Natural killer cell treated with Interleukin-12 subunit alpha and Interleukin-12 subunit beta and Interleukin-15 and Interleukin-18, amount 100 ng/mL, for 72 hours (primary cell): ENCODE measurements around the gene SSBP2. TPM values are rescaled to one million over a fixed set of nuclear protein-coding genes. Genes with fewer than 3 reads are reported as not detected.
"Not testable (repeated sequence)": the region's sequence is repeated elsewhere in the genome, so short reads cannot be mapped to it uniquely, and the experiment has no call there.

ENCODE experiments used
- ATAC-seq, 2 donors: fragments of 150-1000 bp; cut with Tn5 transposase in 1 of 2; sonication (Bioruptor Pico), chemical (Tn5 transposase) in 1 of 2; 2 replicates each; pipeline ENCODE4 v1.10.0; 2021
- DNase-seq: peaks from one replicate; pipeline ENCODE4 v3.0.0; 2022; ENCODE audit warnings: low spot score
- H3K27ac Mint-ChIP-seq, 2 donors: 1 replicate in 1 of 2; 2 replicates in 1 of 2; pipeline ENCODE4 v1.8.0; 2022; ENCODE audit warnings: mixed read lengths in 2 of 2, mild to moderate bottlenecking in 1 of 2, moderate library complexity in 1 of 2
- H3K27me3 Mint-ChIP-seq, 2 donors: 1 replicate in 1 of 2; 2 replicates in 1 of 2; pipeline ENCODE4 v1.8.0; 2022; ENCODE audit warnings: mixed read lengths in 2 of 2
- H3K36me3 Mint-ChIP-seq: one replicate; pipeline ENCODE4 v1.8.0; 2022; ENCODE audit warnings: mixed read lengths
- H3K4me1 Mint-ChIP-seq, 2 donors: 1 replicate in 1 of 2; 2 replicates in 1 of 2; pipeline ENCODE4 v1.8.0; 2022; ENCODE audit warnings: low read depth in 2 of 2, mixed read lengths in 2 of 2, mild to moderate bottlenecking in 1 of 2
- H3K4me3 Mint-ChIP-seq: one replicate; pipeline ENCODE4 v1.8.0; 2022; ENCODE audit warnings: mixed read lengths
- H3K9me3 Mint-ChIP-seq: 2 replicates; pipeline ENCODE4 v1.8.0; 2022; ENCODE audit warnings: mixed read lengths
- total RNA-seq, 2 donors: library from RNA; stranded (reverse); gene quantifications; one replicate each; pipeline ENCODE4 v1.2.3, GENCODE V29; 2022

The SSBP2 gene
- total RNA-seq, 2 donors from 2014 or later = 9.5 to 11.3 TPM

GRCh38 chr5:81495286-81495685 lies 255.6 kb downstream of the SSBP2 start:
- Mint-ChIP-seq H3K27ac (no peak overlapping the region), H3K36me3 (no peaks in the 10 kb centered on the region), H3K4me1 (no peaks in the 10 kb centered on the region), H3K27me3 (no peaks in the 10 kb centered on the region), H3K9me3 (no peaks in the 10 kb centered on the region), H3K4me3 (no peak overlapping the region)
- ATAC-seq = no peak
- DNase-seq = no peak

GRCh38 chr5:81488862-81489261 lies 262.0 kb downstream of the SSBP2 start:
- no peak overlapping the region for H3K27ac Mint-ChIP-seq
- no peaks in the 10 kb centered on the region for H3K27me3 Mint-ChIP-seq
- no peaks in the 10 kb centered on the region for H3K4me1 Mint-ChIP-seq

GRCh38 chr5:81486711-81487110 lies 264.2 kb downstream of the SSBP2 start:
- ATAC-seq (no peak), DNase-seq (no peak)
- Mint-ChIP-seq H3K27me3 (no peaks in the 10 kb centered on the region), H3K4me1 (no peaks in the 10 kb centered on the region), H3K36me3 (no peaks in the 10 kb centered on the region), H3K4me3 (no peak overlapping the region), H3K27ac (no peak overlapping the region), H3K9me3 (no peaks in the 10 kb centered on the region)

More at GRCh38 chr5:81488862-81489261, 262.0 kb downstream of the SSBP2 start:
- Mint-ChIP-seq H3K4me3 (no peak overlapping the region), H3K36me3 (no peaks in the 10 kb centered on the region), H3K9me3 (no peaks in the 10 kb centered on the region)
- ATAC-seq (no peak), DNase-seq (no peak)

- Mint-ChIP-seq H3K27me3 (no peaks in the 10 kb centered on the region), H3K9me3 (no peaks in the 10 kb centered on the region), H3K4me3 (no peak overlapping the region), H3K27ac (no peak overlapping the region), H3K36me3 (no peaks in the 10 kb centered on the region), H3K4me1 (no peaks in the 10 kb centered on the region)
- DNase-seq (no peak), ATAC-seq (no peak)
Observed at GRCh38 chr5:81482595-81482994, 268.3 kb downstream of the SSBP2 start.

GRCh38 chr5:81473395-81473794 lies 277.5 kb downstream of the SSBP2 start:
- not testable (repeated sequence) for H3K27me3 Mint-ChIP-seq, H3K36me3 Mint-ChIP-seq, H3K4me1 Mint-ChIP-seq, H3K9me3 Mint-ChIP-seq, DNase-seq, H3K27ac Mint-ChIP-seq, ATAC-seq, H3K4me3 Mint-ChIP-seq

- Mint-ChIP-seq H3K27me3 (no peaks in the 10 kb centered on the region), H3K36me3 (peaks cover 8% of the 10 kb centered on the region), H3K4me1 (no peaks in the 10 kb centered on the region), H3K27ac (no peak overlapping the region), H3K4me3 (no peak overlapping the region), H3K9me3 (no peaks in the 10 kb centered on the region)
- ATAC-seq (no peak), DNase-seq (no peak)
Observed at GRCh38 chr5:81469676-81470075, 281.2 kb downstream of the SSBP2 start.

GRCh38 chr5:81450940-81451339 lies 300.0 kb downstream of the SSBP2 start:
- no peaks in the 10 kb centered on the region for H3K9me3 Mint-ChIP-seq
- no peaks in the 10 kb centered on the region for H3K27me3 Mint-ChIP-seq
- H3K36me3 Mint-ChIP-seq = peaks cover 6% of the 10 kb centered on the region
- DNase-seq (no peak), ATAC-seq (no peak)
- no peaks in the 10 kb centered on the region for H3K4me1 Mint-ChIP-seq
- H3K27ac Mint-ChIP-seq = no peak overlapping the region
- no peak overlapping the region for H3K4me3 Mint-ChIP-seq

GRCh38 chr5:81435023-81435422 lies 315.9 kb downstream of the SSBP2 start:
- DNase-seq (no peak), ATAC-seq (no peak)
- no peaks in the 10 kb centered on the region for H3K9me3 Mint-ChIP-seq
- H3K27ac Mint-ChIP-seq = no peak overlapping the region
- H3K36me3 Mint-ChIP-seq = no peaks in the 10 kb centered on the region
- H3K4me1 Mint-ChIP-seq = no peaks in the 10 kb centered on the region
- H3K4me3 Mint-ChIP-seq = no peak overlapping the region
- no peaks in the 10 kb centered on the region for H3K27me3 Mint-ChIP-seq

GRCh38 chr5:81429985-81430384 lies 320.9 kb downstream of the SSBP2 start:
- no peaks in the 10 kb centered on the region for H3K4me1 Mint-ChIP-seq

GRCh38 chr5:81429363-81429762 lies 321.5 kb downstream of the SSBP2 start:
- H3K27ac Mint-ChIP-seq = no peak overlapping the region

More at GRCh38 chr5:81429985-81430384, 320.9 kb downstream of the SSBP2 start:
- Mint-ChIP-seq H3K9me3 (no peaks in the 10 kb centered on the region), H3K4me3 (no peak overlapping the region), H3K27me3 (no peaks in the 10 kb centered on the region), H3K36me3 (no peaks in the 10 kb centered on the region), H3K27ac (no peak overlapping the region)
- DNase-seq (no peak), ATAC-seq (no peak)

GRCh38 chr5:81428861-81429260 lies 322.0 kb downstream of the SSBP2 start:
- H3K27ac Mint-ChIP-seq = no peak overlapping the region
- ATAC-seq (no peak), DNase-seq (no peak)
- no peaks in the 10 kb centered on the region for H3K4me1 Mint-ChIP-seq
- H3K4me3 Mint-ChIP-seq = no peak overlapping the region
- H3K9me3 Mint-ChIP-seq = no peaks in the 10 kb centered on the region
- H3K36me3 Mint-ChIP-seq = no peaks in the 10 kb centered on the region
- no peaks in the 10 kb centered on the region for H3K27me3 Mint-ChIP-seq

More at GRCh38 chr5:81429363-81429762, 321.5 kb downstream of the SSBP2 start:
- no peaks in the 10 kb centered on the region for H3K9me3 Mint-ChIP-seq
- DNase-seq (no peak), ATAC-seq (no peak)
- H3K27me3 Mint-ChIP-seq = no peaks in the 10 kb centered on the region
- no peaks in the 10 kb centered on the region for H3K36me3 Mint-ChIP-seq
- no peaks in the 10 kb centered on the region for H3K4me1 Mint-ChIP-seq
- no peak overlapping the region for H3K4me3 Mint-ChIP-seq

GRCh38 chr5:81428446-81428845 lies 322.5 kb downstream of the SSBP2 start:
- Mint-ChIP-seq H3K27ac (no peak overlapping the region), H3K27me3 (no peaks in the 10 kb centered on the region), H3K9me3 (no peaks in the 10 kb centered on the region), H3K4me1 (no peaks in the 10 kb centered on the region), H3K36me3 (no peaks in the 10 kb centered on the region), H3K4me3 (no peak overlapping the region)
- DNase-seq (no peak), ATAC-seq (no peak)

GRCh38 chr5:81427566-81427965 lies 323.3 kb downstream of the SSBP2 start:
- Mint-ChIP-seq H3K4me3 (no peak overlapping the region), H3K9me3 (no peaks in the 10 kb centered on the region), H3K4me1 (no peaks in the 10 kb centered on the region), H3K27ac (no peak overlapping the region), H3K27me3 (no peaks in the 10 kb centered on the region), H3K36me3 (no peaks in the 10 kb centered on the region)
- DNase-seq (no peak), ATAC-seq (no peak)

- no peak overlapping the region for H3K4me3 Mint-ChIP-seq
- H3K27me3 Mint-ChIP-seq = no peaks in the 10 kb centered on the region
- no peak overlapping the region for H3K27ac Mint-ChIP-seq
- no peaks in the 10 kb centered on the region for H3K9me3 Mint-ChIP-seq
- ATAC-seq (no peak), DNase-seq (no peak)
- no peaks in the 10 kb centered on the region for H3K4me1 Mint-ChIP-seq
- no peaks in the 10 kb centered on the region for H3K36me3 Mint-ChIP-seq
Observed at GRCh38 chr5:81426359-81427030, 324.4 kb downstream of the SSBP2 start.

GRCh38 chr5:81425569-81425968 lies 325.3 kb downstream of the SSBP2 start:
- Mint-ChIP-seq H3K36me3 (no peaks in the 10 kb centered on the region), H3K9me3 (no peaks in the 10 kb centered on the region), H3K4me1 (peaks cover 2 to 4% of the 10 kb centered on the region in 2 donors), H3K27ac (no peak overlapping the region), H3K4me3 (no peak overlapping the region), H3K27me3 (no peaks in the 10 kb centered on the region)
- ATAC-seq = no peak
- DNase-seq = no peak
